Measurements from ENCODE around the gene SPNS3. TPM values are rescaled to one million over a fixed set of nuclear protein-coding genes. Genes with fewer than 3 reads are reported as not detected.

The SPNS3 gene
- total RNA-seq, 1 experiment from 2014 or later, result 0.37 TPM

- TF ChIP-seq MAX (IDR thresholded peaks at IDR 0.05), result no peak
- no peak for TF ChIP-seq TCF7L2 (IDR thresholded peaks at IDR 0.05; ENCODE audit: borderline replicate concordance, extremely low read depth, insufficient read depth, insufficient read length)
- no peak for TF ChIP-seq ELF1 (IDR thresholded peaks at IDR 0.05; ENCODE audit: borderline replicate concordance, low read depth)
- TF ChIP-seq, protein P1, sequence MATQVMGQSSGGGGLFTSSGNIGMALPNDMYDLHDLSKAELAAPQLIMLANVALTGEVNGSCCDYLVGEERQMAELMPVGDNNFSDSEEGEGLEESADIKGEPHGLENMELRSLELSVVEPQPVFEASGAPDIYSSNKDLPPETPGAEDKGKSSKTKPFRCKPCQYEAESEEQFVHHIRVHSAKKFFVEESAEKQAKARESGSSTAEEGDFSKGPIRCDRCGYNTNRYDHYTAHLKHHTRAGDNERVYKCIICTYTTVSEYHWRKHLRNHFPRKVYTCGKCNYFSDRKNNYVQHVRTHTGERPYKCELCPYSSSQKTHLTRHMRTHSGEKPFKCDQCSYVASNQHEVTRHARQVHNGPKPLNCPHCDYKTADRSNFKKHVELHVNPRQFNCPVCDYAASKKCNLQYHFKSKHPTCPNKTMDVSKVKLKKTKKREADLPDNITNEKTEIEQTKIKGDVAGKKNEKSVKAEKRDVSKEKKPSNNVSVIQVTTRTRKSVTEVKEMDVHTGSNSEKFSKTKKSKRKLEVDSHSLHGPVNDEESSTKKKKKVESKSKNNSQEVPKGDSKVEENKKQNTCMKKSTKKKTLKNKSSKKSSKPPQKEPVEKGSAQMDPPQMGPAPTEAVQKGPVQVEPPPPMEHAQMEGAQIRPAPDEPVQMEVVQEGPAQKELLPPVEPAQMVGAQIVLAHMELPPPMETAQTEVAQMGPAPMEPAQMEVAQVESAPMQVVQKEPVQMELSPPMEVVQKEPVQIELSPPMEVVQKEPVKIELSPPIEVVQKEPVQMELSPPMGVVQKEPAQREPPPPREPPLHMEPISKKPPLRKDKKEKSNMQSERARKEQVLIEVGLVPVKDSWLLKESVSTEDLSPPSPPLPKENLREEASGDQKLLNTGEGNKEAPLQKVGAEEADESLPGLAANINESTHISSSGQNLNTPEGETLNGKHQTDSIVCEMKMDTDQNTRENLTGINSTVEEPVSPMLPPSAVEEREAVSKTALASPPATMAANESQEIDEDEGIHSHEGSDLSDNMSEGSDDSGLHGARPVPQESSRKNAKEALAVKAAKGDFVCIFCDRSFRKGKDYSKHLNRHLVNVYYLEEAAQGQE (IDR thresholded peaks at IDR 0.05; ENCODE audit: low read depth), result no peak
- TF ChIP-seq SP1 (IDR thresholded peaks at IDR 0.05; ENCODE audit: low read depth), result no peak
- TF ChIP-seq CTCF (IDR thresholded peaks at IDR 0.05 in 2 of 3, conservative IDR thresholded peaks at IDR 0.05 in 1 of 3; ENCODE audit: borderline replicate concordance in 1 of 3, insufficient read depth in 1 of 3, low read depth in 2 of 3, low read length in 2 of 3), result no peak
- no peak for TF ChIP-seq CBX3 (IDR thresholded peaks at IDR 0.05; ENCODE audit: low read depth)
- no peak for TF ChIP-seq RAD21 (IDR thresholded peaks at IDR 0.05; ENCODE audit: low read depth)
- no peak for TF ChIP-seq ZBTB33 (IDR thresholded peaks at IDR 0.05; ENCODE audit: extremely low read depth, insufficient replicate concordance, low read length)
- intact Hi-C loops (cut with micrococcal nuclease), result no loop called here
- ATAC-seq, result no peak
- 0 out of 4 replicates have a peak, but pooled peaks cover 0 to 5% of the 10 kb centered on the region in 2 experiments for H3K4me1 ChIP-seq (ENCODE audit: control insufficient read depth in 1 of 2, insufficient read depth in 2 of 2, low read length in 2 of 2)
- H3K27ac ChIP-seq (ENCODE audit: low read depth, low read length), result no peak overlapping the region
- no peak for DNase-seq (ENCODE audit: low read depth, low spot score)
- no peaks in the 10 kb centered on the region for H3K27me3 ChIP-seq (ENCODE audit: insufficient read depth, low read length)
- no TSS peak for BruUV-seq (replicated peaks)
- no peaks in the 10 kb centered on the region for H4K20me1 ChIP-seq (ENCODE audit: insufficient read depth)
- H3K79me2 ChIP-seq (ENCODE audit: insufficient read depth, low read length), result no peaks in the 10 kb centered on the region
- no peak overlapping the region for H3K4me3 ChIP-seq (replicated peaks in 1 of 2; ENCODE audit: low read depth in 1 of 2, low read length in 2 of 2)
- H3K9me3 ChIP-seq (ENCODE audit: control insufficient read depth in 1 of 2, insufficient read depth in 1 of 2, low read depth in 1 of 2, low read length in 2 of 2), result no peaks in the 10 kb centered on the region
- no peaks in the 10 kb centered on the region for H3K36me3 ChIP-seq (ENCODE audit: control insufficient read depth in 1 of 2, insufficient read depth in 2 of 2, low read length in 2 of 2)
- H3K9ac ChIP-seq (ENCODE audit: low read length), result no peak overlapping the region
- ChIA-PET CTCF (interaction anchor here (1.2 kb wide), 1 partner anchor 44 kb away, joined by 3 read pairs; no protein-coding TSS in a partner anchor), POLR2A (no interaction called here), RAD21 (ENCODE audit: low non-redundant PET in 1 of 2, low total read pairs in 2 of 2, uncharacterized antibody in 2 of 2, unreplicated experiment in 2 of 2) (no interaction called here)
- no peak overlapping the region for H2AFZ ChIP-seq (ENCODE audit: low read depth, low read length, poor library complexity, severe bottlenecking)
- H3K9me2 ChIP-seq (ENCODE audit: insufficient read depth), result no peaks in the 10 kb centered on the region
- H3K4me2 ChIP-seq (ENCODE audit: low read length), result no peak overlapping the region
These were observed 88.9 kb downstream of the SPNS3 start for GRCh38 chr17:4522661-4523060.

Measured in HCT116 (cell line).